NCI-H82 (cell line): Measurements from ENCODE around the gene TNFRSF9.
A peak's percentile ranks its signal among the peaks of the same experiment; 100 is the strongest.
"Not testable (repeated sequence)": the region's sequence is repeated elsewhere in the genome, so short reads cannot be mapped to it uniquely, and the experiment has no call there.

Source experiments
- DNase-seq: peaks from one replicate; lab custom pipeline; 2025; lab: John Stamatoyannopoulos, UW

TNFRSF9 gene

DNA sequence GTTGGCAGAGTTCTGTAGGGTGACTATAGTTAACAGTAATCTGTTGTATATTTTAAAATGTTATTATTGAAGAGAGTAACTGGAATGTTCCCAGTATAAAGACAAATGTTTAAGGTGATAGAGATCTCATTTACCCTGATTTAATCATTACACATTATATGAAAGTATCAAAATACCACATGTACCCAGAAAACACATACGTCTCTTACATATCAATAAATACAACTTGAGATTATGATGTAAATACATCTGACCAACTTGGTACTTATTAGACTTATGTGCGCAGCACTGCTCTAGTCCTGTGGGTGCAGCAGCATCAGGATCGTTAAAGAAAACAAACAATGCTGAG lies 20.2 kb upstream of the TNFRSF9 start:
- peak; percentile 34 for DNase-seq

- no peak for DNase-seq
Measured at GRCh38 chr1:7960165-7960564, 19.5 kb upstream of the TNFRSF9 start.

GRCh38 chr1:7956218-7957032 lies 15.8 kb upstream of the TNFRSF9 start:
- no peak for DNase-seq

DNA sequence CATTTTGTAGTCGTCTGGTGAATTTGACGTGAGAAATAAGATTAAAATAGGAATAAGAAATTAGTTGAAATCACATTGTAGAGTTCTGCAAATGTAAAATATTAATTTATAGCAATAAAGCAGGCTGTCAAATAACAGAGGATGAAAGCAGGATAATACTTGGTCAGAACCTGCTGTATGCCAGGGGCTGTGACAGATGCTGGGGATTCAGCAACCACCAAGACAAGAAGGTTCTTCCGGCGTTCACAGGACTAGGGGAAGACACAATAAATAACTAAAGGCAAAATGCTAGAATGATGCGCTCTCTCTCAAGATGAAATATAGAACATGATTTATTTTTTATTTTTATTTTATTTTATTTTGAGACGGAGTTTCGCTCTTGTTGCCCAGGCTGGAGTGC lies 14.0 kb upstream of the TNFRSF9 start:
- DNase-seq: no peak

DNA sequence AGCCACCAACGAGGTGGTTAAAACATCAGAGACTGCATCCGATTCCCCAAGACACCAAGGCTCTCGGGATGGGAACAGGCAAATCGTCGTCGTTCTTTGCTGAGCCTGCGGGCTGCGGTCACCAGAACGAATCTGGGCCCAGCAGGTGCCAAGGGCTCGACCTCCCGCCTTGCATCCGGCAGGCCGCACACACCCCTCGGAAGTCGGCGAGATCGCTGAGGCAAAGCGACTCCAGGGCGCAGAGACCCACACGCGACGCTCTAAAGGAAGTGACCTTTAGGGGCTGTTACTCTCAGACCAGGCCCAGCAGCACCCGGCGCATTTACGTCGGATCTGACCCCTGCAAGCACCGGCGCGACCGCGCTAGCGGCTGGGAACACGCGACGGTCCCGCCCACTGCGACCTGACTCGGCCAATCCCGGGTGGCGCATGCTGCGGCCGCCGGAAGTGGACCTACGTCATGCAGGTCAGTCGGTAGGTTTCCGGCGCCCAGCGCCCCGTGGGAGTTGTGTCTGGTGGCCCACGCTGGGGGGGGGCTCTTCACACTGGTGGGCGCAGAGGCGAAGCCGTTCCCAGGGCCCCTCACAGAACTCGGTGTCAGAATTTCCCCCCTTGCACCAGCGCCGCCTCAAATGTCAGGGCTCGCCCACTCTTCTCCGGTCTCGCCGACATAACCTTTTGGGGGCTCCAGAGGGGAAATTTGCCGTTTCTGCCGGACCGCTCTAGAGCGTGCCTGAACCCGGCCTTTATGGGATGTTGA lies 13.4 kb upstream of the TNFRSF9 start:
- peak; percentile 95 for DNase-seq

DNA sequence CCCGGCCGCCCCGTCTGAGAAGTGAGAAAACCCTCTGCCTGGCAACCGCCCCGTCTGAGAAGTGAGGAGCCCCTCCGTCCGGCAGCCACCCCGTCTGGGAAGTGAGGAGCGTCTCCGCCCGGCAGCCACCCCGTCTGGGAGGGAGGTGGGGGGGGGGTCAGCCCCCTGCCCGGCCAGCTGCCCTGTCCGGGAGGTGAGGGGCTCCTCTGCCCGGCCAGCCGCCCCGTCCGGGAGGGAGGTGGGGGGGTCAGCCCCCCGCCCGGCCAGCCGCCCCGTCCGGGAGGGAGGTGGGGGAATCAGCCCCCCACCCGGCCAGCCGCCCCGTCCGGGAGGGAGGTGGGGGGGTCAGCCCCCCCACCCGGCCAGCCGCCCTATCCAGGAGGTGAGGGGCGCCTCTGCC lies 12.2 kb upstream of the TNFRSF9 start:
- DNase-seq: not testable (repeated sequence)

DNA sequence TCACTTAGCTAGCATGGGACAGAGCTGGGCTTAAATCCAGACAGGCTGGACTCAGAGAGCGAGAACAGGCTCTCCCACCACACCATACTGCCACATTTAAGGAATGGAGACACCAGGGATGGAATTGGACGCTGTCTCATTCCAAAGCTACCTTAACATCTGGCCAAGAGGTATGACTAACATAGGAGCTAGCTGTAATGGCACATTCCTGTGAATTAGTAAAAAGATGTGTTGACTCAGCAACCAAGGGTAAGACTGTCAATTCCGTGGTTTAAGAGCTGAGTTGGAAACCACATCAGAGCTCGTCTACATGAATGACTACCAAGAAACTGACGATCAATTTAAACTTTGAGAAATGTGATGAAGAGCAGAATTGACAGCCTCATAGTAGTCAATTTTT lies 8.3 kb upstream of the TNFRSF9 start:
- DNase-seq: no peak

DNA sequence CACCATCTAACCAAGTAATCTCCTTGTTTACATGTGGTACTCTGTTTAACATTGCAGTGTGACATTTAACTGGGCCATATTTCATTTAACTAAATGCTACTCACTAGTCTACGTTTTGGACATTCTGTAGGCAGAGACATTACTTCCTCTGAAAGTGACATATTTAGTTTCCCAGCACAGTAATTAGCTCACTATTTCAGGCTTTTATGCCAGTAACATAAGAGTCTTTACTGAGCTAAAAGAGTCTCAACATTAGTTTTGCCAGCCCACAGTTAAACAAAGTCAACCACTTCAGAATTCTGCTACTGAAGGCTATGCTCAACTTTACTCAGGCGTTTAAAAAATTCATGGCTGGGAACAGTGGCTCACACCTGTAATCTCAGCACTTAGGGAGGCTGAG lies 2.6 kb upstream of the TNFRSF9 start:
- DNase-seq: no peak

DNA sequence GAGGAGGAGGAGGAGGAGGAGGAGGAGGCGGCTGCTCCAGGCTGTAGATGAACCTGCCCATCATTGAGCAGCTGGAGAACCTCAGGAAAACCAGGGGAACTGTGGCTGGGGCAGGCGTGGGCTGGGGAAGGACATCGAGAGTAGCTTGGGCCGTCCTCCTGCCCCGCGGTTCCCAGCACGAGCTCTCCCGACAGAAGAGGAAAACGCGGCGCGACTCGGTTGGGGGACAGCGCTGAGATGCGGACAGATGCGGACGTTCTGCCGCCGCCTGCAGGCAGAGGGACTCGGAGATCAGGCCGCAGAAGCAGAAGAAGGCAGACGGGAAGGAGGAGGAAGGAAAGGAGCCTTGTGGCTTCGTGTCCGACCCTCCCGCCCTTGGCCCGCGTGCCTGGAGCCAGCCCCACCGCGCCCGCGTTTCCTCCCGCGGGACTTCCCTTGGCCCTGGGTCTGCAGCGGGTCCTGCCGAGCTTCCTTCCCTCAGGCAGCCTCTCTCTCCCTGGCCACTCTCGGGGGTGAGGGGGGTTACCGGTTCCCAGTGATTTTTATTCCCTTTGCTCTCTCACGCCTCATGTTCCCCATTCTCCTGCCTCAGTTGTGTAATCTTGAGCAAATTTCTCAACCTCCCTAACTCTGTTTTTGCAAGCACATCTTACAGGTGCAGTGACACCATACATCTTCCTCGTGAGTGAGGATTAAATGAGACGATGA lies 1.7 kb upstream of the TNFRSF9 start:
- peak; percentile 77 for DNase-seq

DNA sequence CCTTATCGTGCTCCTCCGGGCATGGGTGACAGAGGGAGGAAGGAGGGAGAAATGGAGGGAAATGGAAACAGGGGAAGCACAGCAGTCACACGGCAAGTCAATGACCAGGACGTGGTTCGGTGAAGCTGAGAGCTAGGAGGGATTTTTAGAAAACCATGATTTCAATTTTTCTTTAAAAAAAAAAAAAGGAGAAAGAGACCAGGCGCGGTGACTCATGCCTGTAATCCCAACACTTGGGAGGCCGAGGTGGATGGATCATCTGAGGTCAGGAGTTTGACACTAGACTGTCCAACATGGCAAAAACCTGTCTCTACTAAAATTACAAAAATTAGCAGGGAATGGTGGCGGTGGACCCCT lies 776 bp upstream of the TNFRSF9 start:
- DNase-seq: no peak

DNA sequence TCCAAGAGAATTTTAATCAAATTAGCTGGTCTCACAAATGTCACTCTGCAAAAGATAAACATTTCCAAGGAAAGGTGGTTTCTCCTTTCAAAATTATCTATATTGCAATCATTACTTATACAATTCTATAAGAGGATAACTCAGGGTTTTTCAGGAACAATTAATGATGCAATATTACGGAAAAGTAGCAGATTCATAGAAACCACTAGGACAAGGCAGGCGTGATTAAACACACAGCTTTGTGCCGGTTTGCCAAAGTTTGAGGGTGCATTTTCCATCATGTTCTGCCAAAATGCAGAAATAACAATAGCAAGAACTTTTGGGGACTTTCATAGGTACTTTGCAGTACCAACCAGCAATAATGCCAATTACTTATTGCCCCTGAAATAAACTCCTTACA lies 605 bp downstream of the TNFRSF9 start:
- DNase-seq: no peak

DNA sequence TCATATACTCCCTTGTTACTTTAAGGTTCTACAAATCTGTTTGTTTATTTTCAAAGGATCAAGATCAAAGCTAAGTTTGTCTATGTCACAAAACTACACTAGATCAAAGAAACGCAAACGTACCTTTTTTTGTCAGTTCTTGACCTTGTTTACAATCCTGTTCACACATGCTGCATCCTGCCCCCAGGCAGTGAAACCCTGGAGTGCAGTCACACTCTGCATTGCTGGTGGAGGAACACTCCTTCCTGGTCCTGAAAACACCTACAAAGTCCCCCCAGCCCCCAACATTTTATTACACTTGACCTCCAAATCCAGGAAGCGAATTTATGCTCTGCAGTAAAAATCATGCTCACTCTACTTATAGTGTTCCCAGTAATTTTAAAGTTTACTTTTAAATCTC lies 2.6 kb downstream of the TNFRSF9 start:
- no peak for DNase-seq

- peak; percentile 53 for DNase-seq
Measured at GRCh38 chr1:7932524-7933138, 8.0 kb downstream of the TNFRSF9 start.

GRCh38 chr1:7931446-7931812 lies 9.2 kb downstream of the TNFRSF9 start:
- no peak for DNase-seq

DNA sequence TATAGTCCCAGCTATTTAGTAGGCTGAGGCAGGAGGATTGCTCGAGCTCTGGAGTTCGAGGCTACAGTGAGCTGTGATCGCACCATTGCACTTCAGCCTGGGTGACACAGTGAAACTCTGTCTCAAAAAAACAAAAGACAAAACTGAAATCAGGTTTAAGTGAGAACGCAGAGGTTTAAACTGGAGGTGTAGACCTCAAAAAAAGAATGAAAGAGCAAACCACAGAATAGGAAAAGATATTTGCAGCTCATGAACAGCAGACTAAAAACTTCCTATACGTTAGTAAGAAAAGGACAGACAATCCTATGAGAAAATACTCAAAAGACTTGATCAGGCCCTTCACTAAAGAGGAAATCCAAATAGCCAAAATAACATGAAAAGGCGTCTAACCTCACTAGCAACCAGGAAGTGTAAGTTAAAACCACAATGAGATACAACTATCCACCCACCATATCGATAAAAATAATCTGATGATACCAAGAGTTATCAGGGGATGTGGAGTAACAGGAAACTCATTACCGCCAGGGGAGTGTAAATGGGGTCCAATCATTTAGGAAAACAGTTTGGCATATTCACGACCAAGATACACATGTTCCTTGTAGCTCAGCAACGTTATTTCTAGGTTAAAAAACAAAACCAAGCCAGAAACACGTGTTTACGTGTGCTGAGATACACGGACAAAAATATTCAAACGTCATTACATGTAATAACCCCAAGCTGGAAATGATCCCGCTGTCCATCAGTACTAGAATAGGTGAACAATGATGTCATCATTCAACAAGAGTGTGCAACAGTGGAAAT lies 9.8 kb downstream of the TNFRSF9 start:
- DNase-seq: no peak

DNA sequence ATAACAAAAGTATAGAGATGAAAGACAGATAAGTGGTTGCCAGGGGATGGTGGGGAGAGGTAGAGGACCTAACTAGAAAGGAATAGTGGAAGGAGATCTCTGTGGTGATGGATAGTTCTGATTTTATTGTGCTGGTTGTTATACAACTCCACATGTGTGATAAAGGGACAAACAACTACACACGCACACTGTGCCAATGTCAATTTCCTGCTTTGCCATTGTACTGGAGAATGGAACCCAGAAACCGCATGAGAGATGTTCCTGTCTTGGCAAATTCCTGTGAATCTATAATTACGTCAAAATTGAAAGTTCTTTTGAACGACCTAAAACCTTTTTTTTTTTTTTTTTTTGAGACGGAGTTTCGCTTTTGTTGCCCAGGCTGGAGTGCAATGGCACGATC lies 11.0 kb downstream of the TNFRSF9 start:
- no peak for DNase-seq

GRCh38 chr1:7928247-7928646 lies 12.4 kb downstream of the TNFRSF9 start:
- DNase-seq: no peak

DNA sequence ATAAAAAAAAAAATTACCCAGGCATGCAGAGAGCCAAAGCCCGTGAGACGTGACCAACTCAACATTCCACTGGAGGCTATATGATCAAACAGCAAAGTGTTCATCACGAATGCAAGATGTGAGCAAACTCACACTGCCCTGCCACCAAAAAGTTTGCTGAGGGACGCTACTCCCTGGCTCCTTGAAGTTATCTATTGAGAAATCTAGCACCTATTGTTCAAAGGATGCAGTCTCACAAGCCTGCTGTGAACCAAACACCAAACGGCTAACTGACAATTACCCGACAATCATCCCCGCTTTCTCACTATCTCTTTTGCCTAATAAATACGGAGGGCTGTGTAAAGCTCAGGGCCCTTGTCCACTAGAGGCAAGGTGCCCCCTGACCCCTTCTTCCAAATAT lies 13.6 kb downstream of the TNFRSF9 start:
- not testable (repeated sequence) for DNase-seq

DNA sequence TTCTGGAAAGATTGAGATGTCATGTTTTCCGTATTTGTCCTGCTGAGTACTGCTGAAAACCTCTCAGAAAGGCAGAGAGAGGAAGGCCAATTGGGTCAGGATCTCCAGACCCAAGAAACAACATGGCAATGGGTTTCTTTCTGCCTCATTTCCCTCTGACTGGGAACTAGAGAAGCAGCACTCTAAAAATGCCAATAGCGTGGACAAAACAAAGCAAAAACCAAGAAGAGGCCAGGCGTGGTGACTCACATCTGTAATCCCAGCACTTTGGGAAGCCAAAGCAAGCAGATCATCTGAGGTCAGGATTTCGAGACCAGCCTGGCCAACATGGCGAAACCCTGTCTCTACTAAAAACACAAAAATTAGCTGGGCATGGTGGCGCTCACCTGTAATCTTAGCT lies 18.3 kb downstream of the TNFRSF9 start:
- no peak for DNase-seq

DNA sequence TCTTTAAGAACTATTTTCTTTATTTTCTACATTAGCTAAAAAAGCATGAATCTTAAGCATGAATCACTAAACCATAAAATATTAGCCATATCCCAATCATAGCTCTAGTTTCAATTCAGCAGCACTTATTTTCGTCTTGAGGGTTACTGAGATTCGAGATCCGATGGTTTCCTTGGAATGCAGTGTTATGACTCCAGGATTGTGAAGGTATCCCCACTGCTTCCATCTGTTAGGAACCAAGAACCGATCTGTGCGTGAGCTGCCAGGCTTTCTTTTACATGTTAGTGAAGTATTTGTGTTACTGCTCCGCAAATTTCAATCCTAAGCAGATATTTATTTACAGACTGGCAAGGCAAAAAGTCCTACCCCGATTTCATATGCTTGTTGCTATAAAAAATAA lies 18.8 kb downstream of the TNFRSF9 start:
- no peak for DNase-seq

DNA sequence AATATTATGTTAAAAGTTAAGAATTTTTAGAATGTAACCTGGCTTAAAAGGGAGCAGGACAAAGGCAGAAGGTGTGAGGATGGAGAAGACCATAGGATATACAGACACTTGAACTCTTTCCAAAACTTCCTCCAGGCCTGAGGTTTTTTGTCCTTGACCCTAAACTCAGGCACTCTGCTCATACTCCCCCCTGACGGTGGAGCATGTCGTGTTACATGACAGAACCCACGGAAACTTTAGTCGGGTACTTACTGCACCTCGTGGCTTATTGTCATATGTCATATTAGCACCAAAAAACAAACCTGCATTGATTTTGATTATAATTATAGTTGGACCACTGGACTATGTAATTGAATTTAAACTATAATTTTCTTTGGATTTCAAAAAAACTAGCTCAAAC lies 20.8 kb downstream of the TNFRSF9 start:
- no peak for DNase-seq

GRCh38 chr1:7917971-7918370 lies 22.7 kb downstream of the TNFRSF9 start:
- not testable (repeated sequence) for DNase-seq
